Effector memory CD4-positive, alpha-beta T cell (primary cell): ENCODE results near the gene WBP1.
A peak's percentile ranks its signal among the peaks of the same experiment; 100 is the strongest.

Experiments
- DNase-seq, 3 donors: peaks; one replicate each; pipeline ENCODE4 v3.0.0-alpha.2; 2020
- H3K27ac ChIP-seq: 2 replicates; pipeline ENCODE4 v1.7.0; 2013; ENCODE audit warnings: mild to moderate bottlenecking, low read length, moderate library complexity; ENCODE audit not compliant: insufficient read depth, poor library complexity, severe bottlenecking
- H3K27me3 ChIP-seq: replicated peaks from 2 replicates; pipeline ENCODE4 v1.7.0; 2013; ENCODE audit warnings: mild to moderate bottlenecking, low read length; ENCODE audit not compliant: insufficient read depth, control insufficient read depth, poor library complexity, severe bottlenecking
- H3K36me3 ChIP-seq: 2 replicates; pipeline ENCODE4 v1.7.0; 2013; ENCODE audit warnings: mild to moderate bottlenecking, low read length, moderate library complexity; ENCODE audit not compliant: control insufficient read depth, insufficient read depth
- H3K4me1 ChIP-seq: 2 replicates; pipeline ENCODE4 v1.7.0; 2013; ENCODE audit warnings: low read length, mild to moderate bottlenecking; ENCODE audit not compliant: control insufficient read depth, insufficient read depth, poor library complexity, severe bottlenecking
- H3K4me3 ChIP-seq: 2 replicates; pipeline ENCODE4 v1.7.0; 2013; ENCODE audit warnings: low read length, low read depth, mild to moderate bottlenecking; ENCODE audit not compliant: insufficient read depth, poor library complexity, severe bottlenecking
- H3K9me3 ChIP-seq: 2 replicates; pipeline ENCODE4 v1.7.0; 2013; ENCODE audit warnings: mild to moderate bottlenecking, low read length, moderate library complexity; ENCODE audit not compliant: control insufficient read depth

The WBP1 gene

GRCh38 chr2:74503506-74504475 is 45.6 kb downstream of the WBP1 start:
- H3K27ac ChIP-seq, result no peak overlapping the region
- H3K27me3 ChIP-seq, result peaks cover 46% of the 10 kb centered on the region
- DNase-seq, result no peak
- H3K36me3 ChIP-seq, result peaks cover 15% of the 10 kb centered on the region
- H3K9me3 ChIP-seq, result no peaks in the 10 kb centered on the region
- peaks cover 40% of the 10 kb centered on the region for H3K4me1 ChIP-seq
- peak overlapping the region; percentile 49 for H3K4me3 ChIP-seq

DNA sequence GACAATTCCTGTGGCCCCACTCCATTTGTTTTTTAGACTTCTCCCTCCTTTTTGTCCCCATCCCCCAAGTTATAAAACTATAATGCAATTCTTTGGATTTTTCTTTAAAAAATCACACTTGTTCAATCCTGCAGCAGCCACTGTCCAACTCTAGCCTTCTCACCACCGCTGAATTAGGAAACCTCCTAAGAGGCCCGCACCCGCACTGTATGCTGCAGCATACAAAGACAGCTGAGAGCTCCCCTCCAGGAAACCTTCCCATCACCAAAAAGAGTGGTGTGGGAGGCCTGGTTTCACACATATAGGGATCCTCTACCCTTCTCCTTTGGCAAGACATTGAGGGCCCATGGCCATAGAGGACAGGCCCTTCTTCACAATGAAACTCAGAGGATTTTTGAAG is 46.4 kb downstream of the WBP1 start:
- Histone ChIP-seq H3K27ac (no peak overlapping the region), H3K9me3 (no peaks in the 10 kb centered on the region), H3K27me3 (peaks cover 39% of the 10 kb centered on the region), H3K36me3 (peaks cover 15% of the 10 kb centered on the region), H3K4me1 (peaks cover 32% of the 10 kb centered on the region), H3K4me3 (no peak overlapping the region)
- DNase-seq, result no peak

- no peak overlapping the region for H3K4me3 ChIP-seq
Observed at GRCh38 chr2:74505448-74506246, 47.4 kb downstream of the WBP1 start.

GRCh38 chr2:74507145-74507925 is 49.1 kb downstream of the WBP1 start, which contains the start of gene PCGF1:
PCGF1 (minus strand) TSS chr2:74507695; CDS start chr2:74507668, 27 bp downstream.
- Histone ChIP-seq H3K4me3 (peak within 1 kb of the TSS; percentile 99), H3K27ac (peak within 1 kb of the TSS; percentile 97), H3K36me3 (peaks cover 15% of the 10 kb centered on the region), H3K4me1 (peaks cover 31% of the 10 kb centered on the region), H3K9me3 (no peaks in the 10 kb centered on the region), H3K27me3 (peaks cover 18% of the 10 kb centered on the region)
- DNase-seq, result peak; percentile 94 to 97 (median 96)

More at GRCh38 chr2:74505448-74506246, 47.4 kb downstream of the WBP1 start:
- Histone ChIP-seq H3K4me1 (peaks cover 31% of the 10 kb centered on the region), H3K9me3 (no peaks in the 10 kb centered on the region), H3K36me3 (peaks cover 15% of the 10 kb centered on the region), H3K27me3 (peaks cover 32% of the 10 kb centered on the region), H3K27ac (no peak overlapping the region)
- no peak for DNase-seq

GRCh38 chr2:74507926-74508520 is 49.8 kb downstream of the WBP1 start:
- no peak for DNase-seq
- peaks cover 15% of the 10 kb centered on the region for H3K36me3 ChIP-seq
- H3K27ac ChIP-seq, result peak overlapping the region; percentile 97
- H3K4me3 ChIP-seq, result peak overlapping the region; percentile 99
- peaks cover 25% of the 10 kb centered on the region for H3K4me1 ChIP-seq
- no peaks in the 10 kb centered on the region for H3K9me3 ChIP-seq
- peaks cover 11% of the 10 kb centered on the region for H3K27me3 ChIP-seq

DNA sequence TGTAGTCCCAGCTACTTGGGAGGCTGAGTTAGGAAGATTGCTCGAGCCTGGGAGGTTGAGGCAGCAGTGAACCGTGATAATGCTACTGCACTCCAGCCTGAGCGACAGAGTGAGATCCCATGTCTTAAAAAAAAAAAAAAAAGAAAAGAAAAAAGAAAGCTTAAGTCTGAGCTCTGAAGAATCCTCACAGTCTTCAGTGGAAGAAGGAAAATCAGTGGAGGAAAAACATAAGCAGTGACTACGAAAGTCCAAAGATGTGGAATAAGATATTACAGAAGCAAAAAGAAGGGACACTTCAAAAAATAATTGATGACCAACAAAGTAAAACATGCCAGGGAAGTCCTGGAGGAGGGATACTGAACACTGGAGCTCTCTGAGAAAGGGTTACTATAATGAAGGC is 52.0 kb downstream of the WBP1 start:
- peaks cover 8% of the 10 kb centered on the region for H3K36me3 ChIP-seq
- H3K9me3 ChIP-seq, result no peaks in the 10 kb centered on the region
- H3K27me3 ChIP-seq, result peaks cover 15% of the 10 kb centered on the region
- H3K27ac ChIP-seq, result no peak overlapping the region
- no peak overlapping the region for H3K4me3 ChIP-seq
- no peak for DNase-seq
- H3K4me1 ChIP-seq, result peaks cover 38% of the 10 kb centered on the region
